Muscle of leg (tissue), 11 donors: ENCODE data around the gene EML6. TPM values are rescaled to one million over a fixed set of nuclear protein-coding genes. Genes with fewer than 3 reads are reported as not detected.

Experiments
- DNase-seq: peaks from one replicate; pipeline ENCODE4 v3.0.0; 2013
- H3K27ac ChIP-seq: one replicate; pipeline ENCODE4 v1.5.1; 2013; ENCODE audit warnings: mild to moderate bottlenecking, low read length, control low read depth
- H3K27me3 ChIP-seq: one replicate; pipeline ENCODE4 v1.6.1; 2013; ENCODE audit warnings: low read length; ENCODE audit not compliant: control insufficient read depth, insufficient read depth
- H3K36me3 ChIP-seq: one replicate; pipeline ENCODE4 v1.6.1; 2013; ENCODE audit warnings: low read length; ENCODE audit not compliant: control insufficient read depth, insufficient read depth
- H3K4me1 ChIP-seq: one replicate; pipeline ENCODE4 v1.6.1; 2013; ENCODE audit warnings: low read length; ENCODE audit not compliant: control insufficient read depth, insufficient read depth
- H3K4me3 ChIP-seq: one replicate; pipeline ENCODE4 v1.5.1; 2013; ENCODE audit warnings: low read length, control low read depth
- H3K9me3 ChIP-seq: replicated peaks from 2 replicates; pipeline ENCODE4 v1.6.1; 2013; ENCODE audit warnings: low read depth, low read length; ENCODE audit not compliant: control insufficient read depth
- WGBS: methylation state at CpG from one replicate; pipeline ENCODE4 v1.1.5; 2013; ENCODE audit warnings: missing lambda C conversion rate; ENCODE audit not compliant: insufficient coverage; 5-methylcytosine and 5-hydroxymethylcytosine counted together
- polyA plus RNA-seq, 8 donors: library from polyadenylated mRNA; unstranded; fragments of 120-200 nt; gene quantifications; one replicate each; pipeline versions ENCODE4 v1.2.1 to v1.2.3, GENCODE V29; 2013; ENCODE audit warnings: inconsistent platforms in 1 of 8, low replicate concordance in 1 of 8; ENCODE audit not compliant: insufficient read length in 8 of 8, insufficient read depth in 1 of 8
- total RNA-seq: library from RNA; stranded (reverse); fragments of 120-200 nt; gene quantifications from one replicate; pipeline ENCODE4 v1.2.4, GENCODE V29; 2013

The EML6 gene
- total and polyA plus RNA-seq, 9 donors = 11.2 to 32.1 (median 18.8) TPM

DNA sequence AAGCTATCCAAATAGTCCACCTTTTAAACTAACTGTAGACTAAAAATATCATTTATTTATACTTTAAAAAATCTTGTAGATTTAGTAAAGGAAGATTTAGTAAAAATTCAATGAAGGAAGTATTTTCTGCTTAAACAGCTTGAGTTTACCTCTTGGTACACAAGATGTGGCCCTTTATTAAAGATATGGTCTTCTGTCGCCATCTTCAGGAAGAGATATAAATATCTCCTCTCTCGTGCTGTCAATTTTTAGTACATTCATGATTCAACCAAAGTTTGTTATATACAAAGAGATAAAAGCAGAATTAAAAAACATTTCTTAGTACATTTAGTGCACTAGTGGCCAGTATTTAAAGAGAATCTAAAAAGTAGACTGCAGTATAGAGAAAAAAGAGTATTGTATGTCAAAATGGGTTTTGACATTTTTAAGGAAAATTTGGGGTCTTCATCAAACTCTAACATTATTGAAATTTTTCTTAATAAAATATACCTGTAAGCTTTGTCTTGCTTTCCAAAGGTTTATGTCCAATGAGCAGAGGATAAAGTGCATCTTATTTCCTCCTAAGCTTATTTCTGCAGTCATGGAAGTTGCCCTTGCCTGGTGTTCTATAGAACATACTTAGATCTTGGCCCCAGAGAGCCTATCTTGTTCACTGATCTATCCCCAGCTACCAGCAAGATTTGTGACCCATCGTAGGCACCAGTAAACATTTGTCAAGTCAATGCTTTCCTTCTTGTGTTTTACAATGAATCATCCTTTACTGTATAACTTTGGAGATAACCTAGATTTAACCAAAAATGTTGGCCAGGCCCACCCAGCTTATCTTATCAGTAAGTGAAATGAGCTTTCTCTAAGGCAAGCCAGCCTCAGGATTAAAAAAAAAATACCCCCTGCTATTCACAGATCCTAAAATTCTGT, 18.5 kb upstream of the EML6 start:
- Histone ChIP-seq H3K36me3 (no peaks in the 10 kb centered on the region), H3K27me3 (peaks cover 10% of the 10 kb centered on the region), H3K4me3 (no peak overlapping the region), H3K9me3 (no peaks in the 10 kb centered on the region), H3K27ac (no peak overlapping the region), H3K4me1 (peaks cover 9% of the 10 kb centered on the region)
- peak; percentile 87 for DNase-seq
- WGBS = no CpG with 5 or more reads among the region's 3 CpGs

DNA sequence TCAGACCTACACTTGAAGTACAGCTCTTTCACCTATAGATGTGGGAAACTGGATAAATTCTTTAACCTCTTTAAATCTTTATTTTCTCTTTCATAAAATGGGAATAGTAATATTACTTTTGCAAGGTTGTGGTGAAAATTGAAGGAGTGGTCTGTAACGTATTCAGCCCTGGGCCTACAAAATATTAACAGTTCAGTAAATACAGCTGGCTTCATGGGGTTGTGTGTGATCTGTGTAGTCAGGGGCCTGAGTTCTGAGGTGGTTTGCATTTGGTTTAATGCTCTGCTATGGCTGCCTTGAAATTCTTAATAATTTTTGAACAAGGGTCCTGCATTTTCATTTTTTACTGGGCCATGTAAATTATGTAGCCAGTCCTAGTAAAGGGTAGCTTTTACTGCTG, 16.8 kb upstream of the EML6 start:
- no peaks in the 10 kb centered on the region for H3K9me3 ChIP-seq
- H3K4me1 ChIP-seq = peaks cover 9% of the 10 kb centered on the region
- H3K36me3 ChIP-seq = no peaks in the 10 kb centered on the region
- DNase-seq = no peak
- H3K4me3 ChIP-seq = no peak overlapping the region
- WGBS = no CpG with 5 or more reads among the region's 1 CpG
- H3K27ac ChIP-seq = no peak overlapping the region
- H3K27me3 ChIP-seq = peaks cover 10% of the 10 kb centered on the region

GRCh38 chr2:54708584-54709335, 14.7 kb upstream of the EML6 start:
- WGBS = 11% methylated on average over 30 of the region's 35 CpGs
- Histone ChIP-seq H3K27ac (no peak overlapping the region), H3K27me3 (peaks cover 10% of the 10 kb centered on the region), H3K4me1 (peaks cover 9% of the 10 kb centered on the region), H3K9me3 (no peaks in the 10 kb centered on the region), H3K4me3 (peak overlapping the region; percentile 49), H3K36me3 (no peaks in the 10 kb centered on the region)
- peak; percentile 68 for DNase-seq

GRCh38 chr2:54709336-54709809, 14.1 kb upstream of the EML6 start:
- Histone ChIP-seq H3K27ac (no peak overlapping the region), H3K36me3 (no peaks in the 10 kb centered on the region), H3K9me3 (no peaks in the 10 kb centered on the region), H3K27me3 (peaks cover 10% of the 10 kb centered on the region), H3K4me3 (peak overlapping the region; percentile 49), H3K4me1 (peaks cover 9% of the 10 kb centered on the region)
- no peak for DNase-seq
- WGBS = 18% methylated on average over 12 of the region's 18 CpGs

DNA sequence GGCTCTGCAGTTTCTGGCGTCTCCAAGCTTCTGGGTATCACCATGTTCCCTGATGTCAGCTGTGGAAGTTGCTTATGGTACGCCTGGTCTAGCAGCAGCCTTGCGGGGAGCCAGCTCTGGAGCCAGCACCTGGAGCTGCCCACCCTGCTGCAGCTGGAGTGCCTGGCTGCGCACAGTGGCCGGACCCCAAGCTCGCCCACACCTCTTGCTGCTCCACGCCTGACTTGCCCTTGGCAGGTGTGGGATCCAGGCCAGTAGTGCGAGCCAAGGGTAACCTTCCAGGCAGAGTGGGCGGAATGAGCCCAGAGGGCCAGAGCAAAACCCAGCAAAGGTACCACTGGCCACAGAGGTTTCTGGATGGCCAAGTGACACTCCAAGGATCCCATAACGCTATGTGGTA, 13.2 kb upstream of the EML6 start:
- WGBS = 86% methylated on average over 8 of the region's 10 CpGs
- Histone ChIP-seq H3K27ac (no peak overlapping the region), H3K4me3 (no peak overlapping the region), H3K27me3 (peaks cover 10% of the 10 kb centered on the region), H3K4me1 (peaks cover 9% of the 10 kb centered on the region), H3K9me3 (no peaks in the 10 kb centered on the region), H3K36me3 (no peaks in the 10 kb centered on the region)
- no peak for DNase-seq

DNA sequence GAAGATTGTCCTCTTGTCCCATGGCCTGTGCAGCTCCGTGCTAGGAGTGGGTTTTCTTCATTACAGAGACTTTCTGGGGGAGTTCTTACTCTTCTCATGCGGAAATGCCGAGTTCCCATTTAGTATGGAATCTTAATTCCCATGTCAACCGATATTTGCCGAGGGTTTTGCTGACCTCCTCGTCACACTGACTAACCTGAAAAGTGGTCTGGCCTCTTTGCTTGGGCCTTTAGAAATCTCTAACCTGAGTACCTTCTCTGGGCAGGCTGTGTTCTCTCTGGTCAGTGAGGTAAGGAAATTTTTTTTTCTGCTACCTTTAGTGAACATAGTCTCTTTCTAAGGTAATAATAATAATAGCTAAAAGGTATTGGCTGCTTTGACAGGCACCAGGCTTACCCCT, 10.9 kb upstream of the EML6 start:
- Histone ChIP-seq H3K4me1 (peaks cover 9% of the 10 kb centered on the region), H3K27me3 (peaks cover 10% of the 10 kb centered on the region), H3K4me3 (no peak overlapping the region), H3K27ac (no peak overlapping the region), H3K36me3 (no peaks in the 10 kb centered on the region), H3K9me3 (no peaks in the 10 kb centered on the region)
- WGBS = no CpG with 5 or more reads among the region's 6 CpGs
- DNase-seq = no peak

- Histone ChIP-seq H3K36me3 (no peaks in the 10 kb centered on the region), H3K27me3 (no peaks in the 10 kb centered on the region), H3K27ac (no peak overlapping the region), H3K4me3 (no peak overlapping the region), H3K4me1 (no peaks in the 10 kb centered on the region), H3K9me3 (no peaks in the 10 kb centered on the region)
- DNase-seq = no peak
- 60% methylated on average over 1 of the region's 4 CpGs for WGBS
Observed at GRCh38 chr2:54714996-54715395, 8.5 kb upstream of the EML6 start.

- H3K4me3 ChIP-seq = no peak overlapping the region
- DNase-seq = no peak
- H3K36me3 ChIP-seq = no peaks in the 10 kb centered on the region
- H3K4me1 ChIP-seq = no peaks in the 10 kb centered on the region
- H3K27me3 ChIP-seq = no peaks in the 10 kb centered on the region
- no peaks in the 10 kb centered on the region for H3K9me3 ChIP-seq
- no peak overlapping the region for H3K27ac ChIP-seq
Observed at GRCh38 chr2:54716375-54716774, 7.1 kb upstream of the EML6 start.

DNA sequence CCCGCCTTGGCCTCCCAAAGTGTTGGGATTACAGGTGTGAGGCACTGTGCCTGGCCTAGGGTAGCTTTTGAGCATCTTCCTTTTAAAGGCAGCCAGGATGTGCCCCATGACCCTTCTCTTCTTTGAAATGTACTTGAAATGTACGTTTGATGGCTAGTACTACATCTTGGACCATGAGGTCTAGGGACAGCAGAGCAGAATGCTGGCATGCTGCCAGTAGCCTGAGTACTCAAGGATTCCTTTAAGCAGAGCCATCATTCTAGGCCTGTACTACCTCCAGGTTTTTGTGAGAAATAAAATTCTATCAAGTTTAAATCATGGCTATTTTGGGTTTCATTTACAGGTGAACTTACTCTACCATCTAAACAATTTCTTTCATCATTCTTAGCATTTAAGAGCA, 2.9 kb upstream of the EML6 start:
- no peak overlapping the region for H3K27ac ChIP-seq
- 89% methylated on average over 1 of the region's 2 CpGs for WGBS
- no peaks in the 10 kb centered on the region for H3K36me3 ChIP-seq
- no peak for DNase-seq
- no peaks in the 10 kb centered on the region for H3K9me3 ChIP-seq
- H3K4me3 ChIP-seq = no peak overlapping the region
- H3K27me3 ChIP-seq = peaks cover 21% of the 10 kb centered on the region
- H3K4me1 ChIP-seq = peaks cover 18% of the 10 kb centered on the region

DNA sequence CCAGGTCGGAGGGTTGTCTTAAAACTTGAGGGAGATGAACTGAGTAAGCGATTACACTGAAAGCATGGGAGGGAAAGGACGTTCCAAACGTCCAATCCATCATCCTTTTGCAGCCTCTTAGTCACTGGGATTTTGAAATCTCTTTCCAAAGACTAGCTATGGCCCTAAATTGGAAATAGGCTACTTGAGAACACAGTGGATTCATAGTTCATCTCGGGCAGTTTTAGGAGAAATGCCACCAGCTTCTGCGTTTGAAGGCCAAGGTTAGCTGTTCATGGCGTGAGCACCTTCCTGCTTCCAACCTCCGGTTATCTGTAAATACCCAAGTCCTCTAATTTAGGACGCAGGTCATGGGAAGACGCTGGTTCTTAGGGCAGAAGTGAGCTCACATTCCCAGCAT, 821 bp upstream of the EML6 start:
- Histone ChIP-seq H3K9me3 (no peaks in the 10 kb centered on the region), H3K27ac (peak overlapping the region; percentile 45), H3K36me3 (no peaks in the 10 kb centered on the region), H3K4me1 (peaks cover 18% of the 10 kb centered on the region), H3K27me3 (peaks cover 28% of the 10 kb centered on the region), H3K4me3 (peak overlapping the region; percentile 71)
- no peak for DNase-seq
- WGBS = 0% methylated on average over 2 of the region's 10 CpGs
